GM12878 (cell line): ENCODE data around the gene TOLLIP. TPM values are rescaled to one million over a fixed set of nuclear protein-coding genes. Genes with fewer than 3 reads are reported as not detected.

Experiments
- E2F4 ChIP-seq: IDR thresholded peaks from 2 replicates; pipeline ENCODE4 v1.6.1; 2012; ENCODE audit warnings: low read depth, low read length, improper control_type of control experiment
- MXI1 ChIP-seq: fragments of 150-350 bp; IDR thresholded peaks from 2 replicates; pipeline ENCODE4 v1.6.1; 2011; ENCODE audit warnings: low read depth, mild to moderate bottlenecking, inconsistent platforms, low read length, improper control_type of control experiment
- POU2F2 ChIP-seq: IDR thresholded peaks from 3 replicates; pipeline ENCODE4 v1.6.1; 2011; ENCODE audit warnings: low read depth, mild to moderate bottlenecking, low read length, borderline replicate concordance
- REST ChIP-seq: IDR thresholded peaks from 2 replicates; pipeline ENCODE4 v1.6.1; 2012; ENCODE audit warnings: mild to moderate bottlenecking, low read depth, low read length
- ZNF207 ChIP-seq: fragments of 450-650 bp; IDR thresholded peaks from 2 replicates; pipeline ENCODE4 v1.6.1; 2014; ENCODE audit warnings: antibody characterized with exemption, mild to moderate bottlenecking, borderline replicate concordance
- ZNF217 ChIP-seq: fragments of 450-650 bp; IDR thresholded peaks from 2 replicates; pipeline ENCODE4 v1.6.1; 2017; ENCODE audit warnings: antibody characterized with exemption, mild to moderate bottlenecking
- polyA plus RNA-seq, 11 experiments: library from polyadenylated mRNA; depleted of rRNA in 4 of 11; unstranded in 6 of 11; stranded (reverse) in 5 of 11; fragments of >200 nt; fragmentation: Nextera tagmentation in 4 of 11; fragmentation: Illumina TruSeq in 1 of 11; extraction: Ambion mirVana in 4 of 11; extraction: Trizol in 1 of 11; gene quantifications; 1 replicate in 1 of 11; 2 replicates in 10 of 11; pipeline versions ENCODE4 v1.2.1 to v1.2.3, GENCODE V29; 2011 to 2016; ENCODE audit warnings: inconsistent platforms in 2 of 11, missing spikeins in 2 of 11, low read depth in 1 of 11
- total RNA-seq, 4 experiments: library from RNA; depleted of rRNA in 3 of 4; stranded (reverse); fragments of >200 nt in 3 of 4; fragmentation: Illumina TruSeq in 1 of 4; extraction: Trizol in 1 of 4; gene quantifications; 2 replicates each; pipeline versions ENCODE4 v1.2.1 to v1.2.3, GENCODE V29; 2013 to 2021

Gene TOLLIP
- total and polyA plus RNA-seq, 10 of the 15 experiments (the other 5 are each of a cell fraction or from before 2014, with no cell fraction given) = 0.47 to 39.5 (median 21.6) TPM

GRCh38 chr11:1354125-1354938, 44.9 kb upstream of the TOLLIP start (continued):
- TF ChIP-seq REST (no peak), MXI1 (no peak), ZNF217 (no peak), E2F4 (no peak), ZNF207 (no peak), POU2F2 (no peak)
